C4-2B (cell line): ENCODE results near the gene RPAP3.

Source experiments
- CTCF ChIP-seq: fragments of 450-650 bp; conservative IDR thresholded peaks from 2 replicates; pipeline ENCODE4 v1.5.1; 2017; ENCODE audit warnings: mild to moderate bottlenecking
- ZFX ChIP-seq: fragments of 450-650 bp; IDR thresholded peaks from 2 replicates; pipeline ENCODE4 v1.6.1; 2017

DNA sequence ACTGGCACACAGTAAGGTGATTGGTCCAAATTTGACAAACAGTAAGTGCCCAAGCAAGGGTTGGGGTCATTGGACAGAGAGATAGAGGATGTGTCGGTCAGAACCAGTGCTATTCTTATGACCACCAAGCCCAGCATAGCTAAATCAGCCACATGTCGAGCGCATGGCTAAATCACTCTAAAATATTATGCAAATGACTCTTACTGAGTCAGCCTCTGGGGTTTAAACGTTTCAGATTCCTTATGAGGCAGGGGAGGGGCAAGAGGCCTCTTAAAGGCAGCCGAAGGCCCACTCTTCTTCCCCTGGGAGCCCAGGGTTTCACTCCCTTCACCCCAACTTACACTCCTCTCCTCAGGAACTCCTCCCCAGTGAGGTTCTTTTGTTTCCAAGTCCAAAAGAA, 20.1 kb upstream of the RPAP3 start:
- TF ChIP-seq CTCF (no peak), ZFX (no peak)
